Measurements from ENCODE around the gene FAM53A.

DNA sequence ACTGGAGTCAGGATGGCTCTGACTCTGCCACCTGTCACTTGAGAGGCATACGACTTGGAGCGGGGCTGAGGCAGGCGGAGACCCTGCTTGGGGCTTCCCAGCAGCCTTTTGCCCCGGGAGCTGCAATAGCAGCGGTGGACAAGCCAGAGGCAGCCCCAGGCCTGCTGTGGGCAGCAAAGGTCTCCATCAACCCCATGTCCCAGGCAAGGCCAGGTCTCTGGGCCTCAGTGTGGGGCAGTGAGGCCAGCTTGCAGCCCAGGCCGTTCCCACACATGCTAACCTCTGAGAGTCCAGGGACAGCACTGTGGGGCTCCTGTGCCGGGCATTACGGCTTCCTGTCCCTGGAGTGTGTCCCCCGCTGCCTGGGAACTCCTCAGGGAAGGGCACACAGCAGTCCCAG lies 53.0 kb downstream of the FAM53A start:
- TF ChIP-seq, protein P1, sequence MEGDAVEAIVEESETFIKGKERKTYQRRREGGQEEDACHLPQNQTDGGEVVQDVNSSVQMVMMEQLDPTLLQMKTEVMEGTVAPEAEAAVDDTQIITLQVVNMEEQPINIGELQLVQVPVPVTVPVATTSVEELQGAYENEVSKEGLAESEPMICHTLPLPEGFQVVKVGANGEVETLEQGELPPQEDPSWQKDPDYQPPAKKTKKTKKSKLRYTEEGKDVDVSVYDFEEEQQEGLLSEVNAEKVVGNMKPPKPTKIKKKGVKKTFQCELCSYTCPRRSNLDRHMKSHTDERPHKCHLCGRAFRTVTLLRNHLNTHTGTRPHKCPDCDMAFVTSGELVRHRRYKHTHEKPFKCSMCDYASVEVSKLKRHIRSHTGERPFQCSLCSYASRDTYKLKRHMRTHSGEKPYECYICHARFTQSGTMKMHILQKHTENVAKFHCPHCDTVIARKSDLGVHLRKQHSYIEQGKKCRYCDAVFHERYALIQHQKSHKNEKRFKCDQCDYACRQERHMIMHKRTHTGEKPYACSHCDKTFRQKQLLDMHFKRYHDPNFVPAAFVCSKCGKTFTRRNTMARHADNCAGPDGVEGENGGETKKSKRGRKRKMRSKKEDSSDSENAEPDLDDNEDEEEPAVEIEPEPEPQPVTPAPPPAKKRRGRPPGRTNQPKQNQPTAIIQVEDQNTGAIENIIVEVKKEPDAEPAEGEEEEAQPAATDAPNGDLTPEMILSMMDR (IDR thresholded peaks at IDR 0.05): no peak
- no peak for TF ChIP-seq ZFX (IDR thresholded peaks at IDR 0.05; ENCODE audit: borderline replicate concordance)
